ENCODE data around the gene SNRPD3.

DNA sequence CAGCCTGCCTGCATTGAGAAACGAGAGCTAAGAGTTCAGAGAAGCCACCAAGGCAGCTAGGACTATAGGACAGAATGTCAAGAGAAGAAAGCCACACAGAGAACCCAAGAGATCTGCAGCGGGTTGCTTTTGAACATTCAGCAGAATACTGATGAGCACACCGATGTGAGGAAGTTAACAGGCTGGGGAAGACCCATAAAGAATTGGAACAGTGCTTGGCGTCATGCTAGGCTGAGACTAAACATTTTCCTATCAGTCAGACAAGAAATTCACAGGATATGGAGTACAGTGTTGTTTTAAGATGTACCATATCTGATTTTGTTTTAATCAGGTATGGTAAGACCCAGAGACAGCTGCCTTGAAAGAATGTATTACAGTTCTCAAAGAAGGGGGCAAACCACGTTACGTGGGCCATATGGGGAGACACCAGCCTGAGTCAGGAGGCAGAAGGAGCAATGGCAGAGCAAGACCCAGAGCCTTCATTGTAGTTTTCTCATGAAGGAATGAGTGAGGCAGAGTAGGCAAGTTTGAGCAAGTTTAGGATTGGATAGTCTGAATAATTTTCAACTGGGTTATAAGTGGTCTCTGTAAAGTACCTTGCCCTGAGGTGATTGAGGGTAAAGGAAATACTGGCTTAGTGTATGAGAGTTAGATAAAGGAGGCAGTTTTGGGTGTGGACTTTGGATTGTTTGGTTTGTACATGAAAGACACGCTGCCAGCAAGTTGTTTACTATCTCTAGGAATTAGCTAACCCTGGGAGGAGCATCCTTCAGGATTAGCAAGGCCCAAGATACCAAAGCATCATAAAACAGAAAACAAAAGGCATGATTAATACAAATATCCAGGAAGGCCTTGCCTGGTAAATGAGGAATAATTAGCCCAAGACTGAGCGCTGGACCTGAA lies 22.8 kb downstream of the SNRPD3 start:
- TF ChIP-seq EZH2phosphoT487 (IDR thresholded peaks at IDR 0.05; ENCODE audit: low read depth), result no peak
- TF ChIP-seq, protein P1, sequence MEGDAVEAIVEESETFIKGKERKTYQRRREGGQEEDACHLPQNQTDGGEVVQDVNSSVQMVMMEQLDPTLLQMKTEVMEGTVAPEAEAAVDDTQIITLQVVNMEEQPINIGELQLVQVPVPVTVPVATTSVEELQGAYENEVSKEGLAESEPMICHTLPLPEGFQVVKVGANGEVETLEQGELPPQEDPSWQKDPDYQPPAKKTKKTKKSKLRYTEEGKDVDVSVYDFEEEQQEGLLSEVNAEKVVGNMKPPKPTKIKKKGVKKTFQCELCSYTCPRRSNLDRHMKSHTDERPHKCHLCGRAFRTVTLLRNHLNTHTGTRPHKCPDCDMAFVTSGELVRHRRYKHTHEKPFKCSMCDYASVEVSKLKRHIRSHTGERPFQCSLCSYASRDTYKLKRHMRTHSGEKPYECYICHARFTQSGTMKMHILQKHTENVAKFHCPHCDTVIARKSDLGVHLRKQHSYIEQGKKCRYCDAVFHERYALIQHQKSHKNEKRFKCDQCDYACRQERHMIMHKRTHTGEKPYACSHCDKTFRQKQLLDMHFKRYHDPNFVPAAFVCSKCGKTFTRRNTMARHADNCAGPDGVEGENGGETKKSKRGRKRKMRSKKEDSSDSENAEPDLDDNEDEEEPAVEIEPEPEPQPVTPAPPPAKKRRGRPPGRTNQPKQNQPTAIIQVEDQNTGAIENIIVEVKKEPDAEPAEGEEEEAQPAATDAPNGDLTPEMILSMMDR (IDR thresholded peaks at IDR 0.05; ENCODE audit: low read depth, low read length), result no peak
